IPS DF 6.9 (cell line): Measurements from ENCODE around the gene WDR17.

ENCODE experiments used
- DNase-seq: peaks from one replicate; pipeline ENCODE4 v3.0.0-alpha.2; 2013; ENCODE audit warnings: low read depth, low spot score
- H3K27ac ChIP-seq: one replicate; pipeline ENCODE4 v1.5.1; 2013; ENCODE audit warnings: low read length, control low read depth
- H3K27me3 ChIP-seq: 2 replicates; pipeline ENCODE4 v1.6.1; 2013; ENCODE audit warnings: mild to moderate bottlenecking, low read length; ENCODE audit not compliant: control insufficient read depth, insufficient read depth
- H3K36me3 ChIP-seq: 2 replicates; pipeline ENCODE4 v1.6.1; 2013; ENCODE audit warnings: low read length; ENCODE audit not compliant: control insufficient read depth, insufficient read depth
- H3K4me1 ChIP-seq: 2 replicates; pipeline ENCODE4 v1.6.1; 2013; ENCODE audit warnings: low read length; ENCODE audit not compliant: control insufficient read depth, insufficient read depth
- H3K4me3 ChIP-seq: 2 replicates; pipeline ENCODE4 v1.5.1; 2013; ENCODE audit warnings: mild to moderate bottlenecking, low read length
- H3K9me3 ChIP-seq: 2 replicates; pipeline ENCODE4 v1.6.1; 2013; ENCODE audit warnings: low read length, inconsistent platforms; ENCODE audit not compliant: control insufficient read depth, insufficient read depth
- WGBS: extraction: QIAGEN DNeasy Blood & Tissue Kit; methylation state at CpG from one replicate; pipeline ENCODE4 v1.1.7; 2013; ENCODE audit warnings: mixed read lengths, missing lambda C conversion rate; ENCODE audit not compliant: insufficient read length, insufficient coverage; 5-methylcytosine and 5-hydroxymethylcytosine counted together

WDR17 gene

DNA sequence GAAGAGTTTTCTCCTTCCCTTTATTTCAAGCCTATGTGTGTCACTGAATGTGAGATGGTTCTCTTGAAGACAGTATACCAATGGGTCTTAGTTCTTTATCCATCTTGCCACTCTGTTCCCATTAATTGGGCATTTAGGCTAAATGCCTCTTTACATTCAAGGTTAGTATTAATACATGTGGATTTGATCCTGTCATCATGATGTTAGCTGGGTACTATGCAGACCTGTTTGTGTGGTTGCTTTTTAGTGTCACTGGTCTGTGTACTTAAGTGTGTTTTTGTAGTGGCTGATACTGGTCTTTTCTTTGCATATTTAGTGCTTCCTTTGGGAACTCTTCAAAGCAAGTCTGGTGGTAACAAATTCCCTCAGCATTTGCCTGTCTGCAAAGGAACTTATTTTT is 23.4 kb upstream of the WDR17 start:
- Histone ChIP-seq H3K9me3 (no peaks in the 10 kb centered on the region), H3K27ac (no peak overlapping the region), H3K4me3 (no peak overlapping the region), H3K27me3 (no peaks in the 10 kb centered on the region), H3K4me1 (no peaks in the 10 kb centered on the region), H3K36me3 (no peaks in the 10 kb centered on the region)
- no peak for DNase-seq

DNA sequence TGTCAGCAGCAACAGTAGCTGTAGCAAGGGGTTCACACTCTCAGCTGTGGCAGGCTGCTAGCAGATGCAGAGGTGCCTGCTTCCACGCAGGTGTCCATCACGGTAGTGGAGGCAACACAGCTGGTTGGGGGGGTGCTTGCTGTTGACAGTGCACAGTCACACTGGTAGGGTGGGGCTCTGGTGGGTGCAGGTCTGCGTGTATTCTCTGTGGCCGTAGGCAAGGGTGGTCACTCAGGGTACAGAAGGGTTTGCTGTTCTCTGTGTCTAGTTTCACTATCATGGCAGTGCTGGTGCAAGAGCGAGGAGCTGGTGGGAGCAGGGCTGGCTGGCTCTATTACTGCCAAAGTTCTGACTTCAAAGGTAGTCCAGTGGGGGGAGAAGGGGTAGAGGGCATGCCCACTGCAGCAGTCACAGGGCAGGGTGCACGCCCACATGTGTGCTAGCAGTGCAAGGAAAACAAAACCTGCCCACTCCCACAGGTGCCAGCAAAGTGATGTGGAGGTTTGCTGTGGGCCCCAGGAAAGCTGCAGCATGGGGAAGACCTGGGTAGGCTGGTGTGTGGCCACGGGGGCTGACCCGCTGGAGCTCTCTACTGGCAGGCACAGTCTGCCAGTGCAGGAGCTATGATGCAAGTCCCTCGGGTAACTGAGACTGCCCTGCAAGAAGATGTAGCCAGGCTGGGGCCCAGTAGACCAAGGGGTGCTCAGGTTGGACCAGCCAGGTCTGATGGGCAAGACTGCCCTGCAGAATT is 21.6 kb upstream of the WDR17 start:
- Histone ChIP-seq H3K27me3 (no peaks in the 10 kb centered on the region), H3K4me3 (no peak overlapping the region), H3K27ac (no peak overlapping the region), H3K9me3 (no peaks in the 10 kb centered on the region), H3K36me3 (no peaks in the 10 kb centered on the region), H3K4me1 (no peaks in the 10 kb centered on the region)
- WGBS, result no CpG with 5 or more reads among the region's 9 CpGs
- no peak for DNase-seq

DNA sequence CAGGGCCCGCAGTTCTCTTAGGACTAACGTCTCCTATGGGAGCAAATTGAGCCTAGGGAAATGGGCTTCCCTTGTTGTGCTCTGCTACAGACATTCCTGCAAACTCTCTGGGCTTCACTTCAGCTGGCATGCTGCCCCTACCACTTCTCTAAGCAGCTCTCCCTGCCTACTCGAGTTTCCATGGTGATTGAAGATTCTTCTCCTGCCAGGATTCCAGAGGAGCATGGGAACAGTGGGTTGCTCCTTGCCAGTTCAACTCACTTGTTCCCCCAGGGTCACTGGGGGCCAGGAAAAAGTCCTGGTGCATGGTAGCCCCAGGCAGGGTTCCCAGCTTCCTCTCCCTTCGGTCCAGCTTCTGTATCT is 21.1 kb upstream of the WDR17 start:
- no CpG with 5 or more reads among the region's 4 CpGs for WGBS
- Histone ChIP-seq H3K27me3 (no peaks in the 10 kb centered on the region), H3K27ac (no peak overlapping the region), H3K4me3 (no peak overlapping the region), H3K36me3 (no peaks in the 10 kb centered on the region), H3K9me3 (no peaks in the 10 kb centered on the region), H3K4me1 (no peaks in the 10 kb centered on the region)
- no peak for DNase-seq

DNA sequence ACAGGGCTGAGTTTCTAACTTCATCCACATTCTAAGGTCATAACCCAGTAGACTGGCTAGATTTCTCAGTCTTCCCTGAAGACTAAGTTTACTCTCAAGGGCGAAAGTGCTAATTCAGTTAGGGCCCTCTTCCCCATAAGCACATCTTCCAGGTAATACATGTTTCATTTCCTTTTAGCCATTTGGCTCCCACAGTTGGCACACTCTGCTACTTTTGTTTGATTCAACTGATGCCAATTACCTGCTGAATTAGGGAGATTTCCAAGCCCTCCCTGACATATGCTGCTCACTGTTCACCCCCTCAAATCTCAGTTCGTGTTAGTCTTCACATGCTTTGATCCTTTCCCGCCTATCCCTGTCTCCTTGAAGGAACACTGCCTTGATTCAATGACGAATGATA is 17.0 kb upstream of the WDR17 start:
- DNase-seq, result no peak
- H3K27me3 ChIP-seq, result no peaks in the 10 kb centered on the region
- H3K4me3 ChIP-seq, result no peak overlapping the region
- no peaks in the 10 kb centered on the region for H3K4me1 ChIP-seq
- WGBS, result no CpG with 5 or more reads among the region's 4 CpGs
- no peak overlapping the region for H3K27ac ChIP-seq
- no peaks in the 10 kb centered on the region for H3K9me3 ChIP-seq
- H3K36me3 ChIP-seq, result no peaks in the 10 kb centered on the region

DNA sequence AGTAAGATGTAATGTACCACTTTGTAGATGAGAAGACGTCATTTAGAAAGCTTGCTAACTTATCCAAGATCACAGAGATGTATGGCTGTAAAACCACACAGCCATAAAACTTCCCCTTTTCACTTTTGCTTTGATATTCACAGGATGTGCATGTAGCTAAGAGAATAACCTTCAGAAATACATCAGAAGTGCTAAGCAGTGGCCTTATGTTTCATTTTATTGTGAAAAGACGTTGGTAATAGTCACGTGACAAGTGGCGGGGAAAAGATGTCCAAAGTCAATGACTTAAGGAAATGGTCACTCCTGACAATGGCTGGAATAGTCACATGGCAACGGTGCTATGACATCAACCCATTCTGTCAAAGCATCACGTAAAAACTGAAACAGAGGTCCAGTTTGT is 12.9 kb upstream of the WDR17 start:
- Histone ChIP-seq H3K9me3 (no peaks in the 10 kb centered on the region), H3K4me1 (no peaks in the 10 kb centered on the region), H3K4me3 (no peak overlapping the region), H3K27ac (no peak overlapping the region), H3K36me3 (no peaks in the 10 kb centered on the region), H3K27me3 (no peaks in the 10 kb centered on the region)
- no CpG with 5 or more reads among the region's 6 CpGs for WGBS
- no peak for DNase-seq

DNA sequence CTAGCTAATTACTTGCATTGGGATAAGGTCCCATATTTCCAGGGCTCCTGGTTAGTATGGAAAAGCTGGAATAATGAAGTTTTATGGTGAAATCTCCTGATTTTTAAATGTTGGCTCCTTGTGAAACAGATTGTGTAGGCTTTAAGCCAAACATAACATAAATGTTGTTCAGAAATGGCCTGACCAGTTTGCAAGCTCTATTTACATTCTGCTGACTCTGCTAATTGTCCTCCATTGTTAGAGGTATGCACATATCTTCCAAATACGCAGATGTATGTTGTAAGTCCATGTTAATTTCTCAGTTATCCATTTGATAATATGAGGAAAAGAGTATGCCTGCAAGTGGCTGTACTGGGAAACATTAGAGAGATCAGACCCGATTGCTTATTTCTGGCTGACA is 11.9 kb upstream of the WDR17 start:
- WGBS, result no CpG with 5 or more reads among the region's 2 CpGs
- H3K36me3 ChIP-seq, result no peaks in the 10 kb centered on the region
- no peak for DNase-seq
- H3K4me3 ChIP-seq, result no peak overlapping the region
- no peaks in the 10 kb centered on the region for H3K4me1 ChIP-seq
- H3K27ac ChIP-seq, result no peak overlapping the region
- no peaks in the 10 kb centered on the region for H3K9me3 ChIP-seq
- H3K27me3 ChIP-seq, result no peaks in the 10 kb centered on the region

DNA sequence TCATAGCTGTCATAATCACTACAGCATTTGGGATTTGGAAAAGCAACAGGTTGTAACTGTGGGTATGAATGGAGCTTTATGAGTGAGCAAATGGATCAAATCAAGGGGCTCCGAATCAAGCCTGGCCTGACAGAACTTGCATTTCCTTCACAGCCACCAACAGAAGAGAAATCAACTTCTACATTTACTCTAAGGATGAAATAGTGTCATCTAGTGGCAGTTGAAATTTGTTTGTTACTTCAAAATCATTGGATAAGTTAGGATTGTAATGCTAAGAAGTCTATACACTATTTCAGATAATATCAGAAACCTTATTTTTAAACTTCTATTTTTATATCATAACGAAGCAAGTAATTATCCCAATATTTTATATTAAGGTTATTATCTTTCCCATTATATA is 10.7 kb upstream of the WDR17 start:
- Histone ChIP-seq H3K27me3 (no peaks in the 10 kb centered on the region), H3K4me3 (no peak overlapping the region), H3K27ac (no peak overlapping the region), H3K36me3 (no peaks in the 10 kb centered on the region), H3K4me1 (no peaks in the 10 kb centered on the region), H3K9me3 (no peaks in the 10 kb centered on the region)
- WGBS, result no CpG with 5 or more reads among the region's 2 CpGs
- no peak for DNase-seq

DNA sequence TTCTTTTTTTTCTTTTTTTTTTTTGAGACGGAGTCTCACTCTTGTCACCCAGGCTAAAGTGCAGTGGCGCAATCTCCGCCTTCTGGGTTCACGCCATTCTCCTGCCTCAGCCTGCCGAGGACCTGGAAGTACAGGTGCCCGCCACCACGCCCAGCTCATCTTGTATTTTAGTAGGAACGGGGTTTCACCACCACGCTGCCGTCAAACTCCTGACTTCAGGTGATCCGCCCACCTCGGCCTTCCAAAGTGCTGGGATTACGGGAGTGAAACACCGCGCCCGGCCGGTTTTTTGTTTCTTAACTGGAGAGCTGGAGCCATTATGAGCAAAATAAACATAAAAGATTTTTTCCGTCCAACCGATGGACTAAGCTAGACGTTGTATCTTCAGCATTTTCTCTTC is 1.9 kb upstream of the WDR17 start:
- Histone ChIP-seq H3K9me3 (no peaks in the 10 kb centered on the region), H3K27ac (no peak overlapping the region), H3K4me1 (no peaks in the 10 kb centered on the region; the same call in 1 of the 2 replicates), H3K27me3 (no peaks in the 10 kb centered on the region), H3K4me3 (no peak overlapping the region), H3K36me3 (no peaks in the 10 kb centered on the region)
- WGBS, result no CpG with 5 or more reads among the region's 20 CpGs
- DNase-seq, result no peak

DNA sequence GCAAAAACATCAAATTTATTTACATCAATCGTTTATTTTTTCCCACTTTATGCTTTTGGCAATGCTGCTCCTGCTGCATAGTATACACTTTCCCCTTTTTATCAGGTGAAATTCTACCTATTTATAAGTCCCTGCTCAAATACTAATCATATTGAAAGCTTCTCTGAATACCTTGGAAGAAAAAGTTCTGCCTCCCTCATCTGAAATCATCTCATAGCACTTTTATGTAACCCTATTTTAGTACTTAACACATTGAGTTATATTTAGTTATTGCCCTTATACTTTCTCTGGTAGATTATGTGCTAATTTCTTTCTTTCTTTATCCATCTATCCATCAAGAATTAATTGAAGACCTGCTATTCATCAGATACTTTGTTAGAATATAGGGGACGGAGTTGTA is 1.1 kb upstream of the WDR17 start:
- DNase-seq, result no peak
- no peak overlapping the region for H3K4me3 ChIP-seq
- WGBS, result no CpG with 5 or more reads among the region's 2 CpGs
- no peaks in the 10 kb centered on the region for H3K36me3 ChIP-seq
- H3K27me3 ChIP-seq, result no peaks in the 10 kb centered on the region
- H3K4me1 ChIP-seq, result no peaks in the 10 kb centered on the region; the same call in 1 of the 2 replicates
- H3K27ac ChIP-seq, result no peak overlapping the region
- no peaks in the 10 kb centered on the region for H3K9me3 ChIP-seq

DNA sequence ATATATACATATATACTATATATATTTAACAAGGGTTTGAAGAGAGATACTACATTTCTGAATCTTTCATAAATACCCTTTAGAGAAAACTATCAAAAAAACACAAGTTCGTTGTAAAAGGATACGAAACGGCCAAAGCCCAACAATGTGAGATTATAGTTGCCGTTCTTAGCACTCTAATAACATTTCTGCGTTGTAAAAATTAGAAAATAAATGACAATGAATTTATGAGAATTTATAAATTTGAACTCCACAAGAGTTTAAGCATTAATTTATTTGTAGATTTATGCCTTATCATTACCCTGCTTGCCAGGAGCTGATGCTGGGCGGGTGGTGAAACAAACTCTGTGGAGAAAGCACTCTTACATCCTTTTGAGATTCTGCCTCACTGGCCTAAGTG is 1.1 kb downstream of the WDR17 start:
- no peaks in the 10 kb centered on the region for H3K9me3 ChIP-seq
- H3K36me3 ChIP-seq, result no peaks in the 10 kb centered on the region
- H3K4me3 ChIP-seq, result no peak overlapping the region
- H3K4me1 ChIP-seq, result no peaks in the 10 kb centered on the region; the same call in 1 of the 2 replicates
- H3K27ac ChIP-seq, result no peak overlapping the region
- no peak for DNase-seq
- H3K27me3 ChIP-seq, result no peaks in the 10 kb centered on the region
- no CpG with 5 or more reads among the region's 6 CpGs for WGBS

DNA sequence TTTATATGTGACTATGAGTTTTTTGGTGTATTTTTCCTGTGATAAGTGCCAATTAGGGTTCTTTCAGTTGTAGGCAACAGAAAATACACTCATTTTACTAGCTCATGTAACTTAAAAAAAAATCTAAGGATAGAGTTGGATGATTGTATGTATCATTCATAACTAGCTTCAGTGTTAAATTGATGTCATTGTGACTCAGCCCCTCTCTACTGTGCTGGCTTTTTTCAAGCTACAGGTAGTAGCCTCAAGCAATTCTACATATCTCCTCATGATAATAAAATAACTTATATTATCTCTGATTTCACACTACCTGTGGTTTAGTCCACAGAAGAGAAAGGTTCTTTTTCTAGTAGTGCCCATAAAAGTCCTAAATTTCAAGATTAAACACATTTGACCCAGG is 11.9 kb downstream of the WDR17 start:
- Histone ChIP-seq H3K36me3 (no peaks in the 10 kb centered on the region), H3K27me3 (no peaks in the 10 kb centered on the region), H3K9me3 (no peaks in the 10 kb centered on the region), H3K4me1 (no peaks in the 10 kb centered on the region), H3K4me3 (no peak overlapping the region), H3K27ac (no peak overlapping the region)
- DNase-seq, result no peak
